Measurements from ENCODE around the gene FOSL1.

Gene FOSL1

DNA sequence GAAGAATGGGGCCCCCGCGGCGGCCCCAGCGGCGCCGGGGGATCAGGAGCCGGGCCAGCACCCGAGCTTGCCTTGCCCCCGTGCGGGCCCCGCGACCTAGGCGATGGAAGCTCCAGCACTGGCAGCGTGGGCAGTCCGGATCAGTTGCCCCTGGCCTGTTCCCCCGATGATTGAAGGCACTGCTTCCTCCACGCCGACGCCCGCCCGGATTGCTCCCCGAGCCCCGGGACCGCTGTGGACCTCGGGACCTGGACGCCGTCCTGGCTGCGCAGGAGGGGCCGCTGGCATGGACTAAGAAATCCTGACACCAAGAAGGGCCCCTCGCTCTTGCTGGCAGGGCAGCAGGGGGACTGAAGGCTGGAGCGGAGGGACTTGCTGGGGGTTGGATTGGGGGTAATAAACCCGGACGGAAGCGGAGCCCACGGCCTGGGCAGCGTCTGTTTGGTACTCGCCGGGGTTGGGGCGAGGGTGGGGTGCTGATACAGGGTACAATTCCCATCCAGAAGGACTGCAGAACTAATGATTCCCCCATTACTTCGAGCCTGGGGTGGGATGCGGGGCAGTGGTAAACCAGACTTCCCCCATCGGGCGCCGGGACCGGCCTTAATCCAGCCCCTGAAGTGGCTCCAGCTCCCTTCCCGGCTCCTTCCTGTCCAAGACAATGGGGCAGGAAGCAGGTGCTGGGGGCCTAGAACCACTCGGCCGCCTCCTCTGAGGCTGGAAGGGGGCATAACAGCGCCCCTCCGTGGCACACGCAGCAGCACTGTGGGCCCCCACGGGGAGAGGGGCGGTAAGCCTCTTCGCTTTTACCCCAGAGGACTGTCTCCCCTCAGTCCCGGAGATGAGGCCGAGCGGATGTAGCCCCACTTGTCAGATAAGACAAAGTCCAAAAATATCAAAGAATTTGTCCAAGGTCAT, 8.7 kb downstream of the FOSL1 start:
- H3K4me3 ChIP-seq (ENCODE audit: low read depth, low read length) = peak overlapping the region; percentile 98
- TF ChIP-seq, protein P1, sequence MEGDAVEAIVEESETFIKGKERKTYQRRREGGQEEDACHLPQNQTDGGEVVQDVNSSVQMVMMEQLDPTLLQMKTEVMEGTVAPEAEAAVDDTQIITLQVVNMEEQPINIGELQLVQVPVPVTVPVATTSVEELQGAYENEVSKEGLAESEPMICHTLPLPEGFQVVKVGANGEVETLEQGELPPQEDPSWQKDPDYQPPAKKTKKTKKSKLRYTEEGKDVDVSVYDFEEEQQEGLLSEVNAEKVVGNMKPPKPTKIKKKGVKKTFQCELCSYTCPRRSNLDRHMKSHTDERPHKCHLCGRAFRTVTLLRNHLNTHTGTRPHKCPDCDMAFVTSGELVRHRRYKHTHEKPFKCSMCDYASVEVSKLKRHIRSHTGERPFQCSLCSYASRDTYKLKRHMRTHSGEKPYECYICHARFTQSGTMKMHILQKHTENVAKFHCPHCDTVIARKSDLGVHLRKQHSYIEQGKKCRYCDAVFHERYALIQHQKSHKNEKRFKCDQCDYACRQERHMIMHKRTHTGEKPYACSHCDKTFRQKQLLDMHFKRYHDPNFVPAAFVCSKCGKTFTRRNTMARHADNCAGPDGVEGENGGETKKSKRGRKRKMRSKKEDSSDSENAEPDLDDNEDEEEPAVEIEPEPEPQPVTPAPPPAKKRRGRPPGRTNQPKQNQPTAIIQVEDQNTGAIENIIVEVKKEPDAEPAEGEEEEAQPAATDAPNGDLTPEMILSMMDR (IDR thresholded peaks at IDR 0.05; ENCODE audit: borderline replicate concordance, insufficient read depth, low read depth, low read length) = peak; percentile 68

DNA sequence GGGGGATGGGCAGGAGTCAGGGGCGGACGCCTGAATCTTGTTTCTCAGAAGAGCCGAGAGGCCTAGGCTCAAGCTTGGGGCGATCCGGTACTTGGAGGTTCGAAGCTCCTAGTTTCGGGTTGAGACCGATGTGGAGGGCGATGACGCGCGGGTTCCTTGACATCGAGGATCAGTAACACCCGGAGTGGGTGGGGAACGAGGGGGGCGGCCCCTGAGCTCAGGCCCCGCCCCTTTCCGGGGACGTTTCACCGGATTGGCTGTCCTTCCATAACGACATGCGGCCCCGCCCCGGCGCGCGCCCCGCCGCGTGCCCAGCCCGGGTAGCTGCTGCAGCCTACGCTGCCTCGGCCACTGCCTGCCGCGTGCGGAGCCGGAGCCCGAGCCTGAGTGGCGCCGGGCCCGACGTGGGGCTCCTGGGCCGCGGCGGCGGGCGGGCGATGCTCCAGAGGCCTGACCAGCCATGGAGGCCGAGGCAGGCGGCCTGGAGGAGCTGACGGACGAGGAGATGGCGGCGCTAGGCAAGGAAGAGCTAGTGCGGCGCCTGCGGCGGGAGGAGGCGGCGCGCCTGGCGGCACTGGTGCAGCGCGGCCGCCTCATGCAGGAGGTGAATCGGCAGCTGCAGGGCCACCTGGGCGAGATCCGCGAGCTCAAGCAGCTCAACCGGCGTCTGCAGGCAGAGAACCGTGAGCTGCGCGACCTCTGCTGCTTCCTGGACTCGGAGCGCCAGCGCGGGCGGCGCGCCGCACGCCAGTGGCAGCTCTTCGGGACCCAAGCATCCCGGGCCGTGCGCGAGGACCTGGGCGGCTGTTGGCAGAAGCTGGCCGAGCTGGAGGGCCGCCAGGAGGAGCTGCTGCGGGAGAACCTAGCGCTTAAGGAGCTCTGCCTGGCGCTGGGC, 9.6 kb downstream of the FOSL1 start, which contains the start of gene CCDC85B:
CCDC85B (plus strand) TSS at position 350 of the 895 bp plus-strand sequence; CDS start at position 461, 111 bp downstream.
- peak within 1 kb of the TSS; percentile 98 for H3K4me3 ChIP-seq (ENCODE audit: low read depth, low read length)
- TF ChIP-seq, protein P1 (IDR thresholded peaks at IDR 0.05; ENCODE audit: borderline replicate concordance, insufficient read depth, low read depth, low read length) = peak; percentile 21; the same call in 1 of the 2 replicates

- TF ChIP-seq, protein P1 (IDR thresholded peaks at IDR 0.05; ENCODE audit: borderline replicate concordance, insufficient read depth, low read depth, low read length) = peak; percentile 87
- peak within 1 kb of the TSS; percentile 90 for H3K4me3 ChIP-seq (ENCODE audit: low read depth, low read length)
Measured at GRCh38 chr11:65888163-65888814, 11.9 kb downstream of the FOSL1 start, which contains the start of gene FIBP. Gene FIBP (minus strand): TSS chr11:65888471. CDS start chr11:65888418, 53 bp downstream.

DNA sequence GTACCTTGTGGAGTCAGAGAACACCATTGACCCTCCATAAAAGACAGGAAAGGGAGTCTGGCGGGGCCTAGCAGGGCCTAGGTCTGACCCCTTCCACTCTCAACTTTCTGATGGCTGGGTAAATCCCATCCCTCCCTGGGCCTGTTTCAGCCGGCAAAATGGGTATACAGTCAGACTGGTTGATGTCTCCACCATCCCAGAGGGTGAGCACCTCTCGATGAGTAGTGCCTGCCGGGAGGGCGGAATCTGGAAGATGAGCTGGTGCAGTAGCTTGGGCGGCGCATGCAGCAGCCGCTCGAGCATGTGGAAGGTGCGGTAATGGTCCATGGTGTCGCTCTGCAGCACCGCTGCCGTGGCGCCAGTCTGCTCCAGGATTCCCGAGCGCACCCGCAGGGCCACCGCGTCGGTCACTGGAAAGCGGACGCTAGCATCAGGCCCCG, 12.4 kb downstream of the FOSL1 start:
- H3K4me3 ChIP-seq (ENCODE audit: low read depth, low read length) = peak overlapping the region; percentile 90
- TF ChIP-seq, protein P1 (IDR thresholded peaks at IDR 0.05; ENCODE audit: borderline replicate concordance, insufficient read depth, low read depth, low read length) = no peak

GRCh38 chr11:65886826-65887722, 13.1 kb downstream of the FOSL1 start:
- TF ChIP-seq, protein P1 (IDR thresholded peaks at IDR 0.05; ENCODE audit: borderline replicate concordance, insufficient read depth, low read depth, low read length) = no peak
- H3K4me3 ChIP-seq (ENCODE audit: low read depth, low read length) = peak overlapping the region; percentile 90

All from GM12875 (cell line).